B cell (primary cell): Measurements from ENCODE around the gene REL. TPM values are rescaled to one million over a fixed set of nuclear protein-coding genes. Genes with fewer than 3 reads are reported as not detected.

Experiments used
- ATAC-seq: fragments of 200-7000 bp; cut with Tn5 transposase; one replicate; pipeline ENCODE4 v1.10.0; 2021; ENCODE audit warnings: low read depth, mild to moderate bottlenecking, moderate number of reproducible peaks, moderate library complexity
- CTCF ChIA-PET: fragments of 350-600 bp; sonication (Branson Sonifier 250); formaldehyde crosslinking; loops from one replicate; lab custom pipeline; 2021; ENCODE audit warnings: antibody characterized with exemption, inconsistent platforms; lab: Charles Lee
- POLR2A ChIA-PET: fragments of 350-600 bp; sonication (Branson Sonifier 250); formaldehyde crosslinking; loops from one replicate; lab custom pipeline; 2021; ENCODE audit warnings: antibody characterized with exemption; lab: Charles Lee
- DNase-seq: peaks from one replicate; pipeline ENCODE4 v3.0.0; 2013
- H2AFZ ChIP-seq: 2 replicates; pipeline ENCODE4 v1.6.1; 2012; ENCODE audit warnings: mild to moderate bottlenecking, low read depth, low read length; ENCODE audit not compliant: insufficient read depth, poor library complexity, severe bottlenecking
- H3K27ac ChIP-seq, 2 donors: 1 replicate in 1 of 2; 2 replicates in 1 of 2; pipeline ENCODE4 v1.5.1; 2012 to 2013; ENCODE audit warnings: low read length in 2 of 2, mild to moderate bottlenecking in 2 of 2, moderate library complexity in 1 of 2
- H3K27me3 ChIP-seq, 4 experiments: fragments of 200-600 bp in 1 of 4; sonication (generic) in 1 of 4; replicated peaks in 1 of 4; 1 replicate in 2 of 4; 2 replicates in 2 of 4; pipeline versions ENCODE4 v1.6.1 to v1.7.0; 2013 to 2016; ENCODE audit warnings: low read length in 3 of 4, mild to moderate bottlenecking in 2 of 4, mixed read lengths in 1 of 4, moderate library complexity in 1 of 4; ENCODE audit not compliant: insufficient read depth in 4 of 4, control insufficient read depth in 3 of 4; ENCODE audit errors: control extremely low read depth in 1 of 4
- H3K36me3 ChIP-seq, 2 experiments: replicated peaks in 1 of 2; 1 replicate in 1 of 2; 2 replicates in 1 of 2; pipeline versions ENCODE4 v1.6.1 to v1.7.1; 2013; ENCODE audit warnings: low read length in 1 of 2; ENCODE audit not compliant: insufficient read depth in 2 of 2, control insufficient read depth in 1 of 2; ENCODE audit errors: control extremely low read depth in 1 of 2, extremely low read depth in 1 of 2
- H3K4me1 ChIP-seq, 2 donors: fragments of 200-600 bp in 1 of 2; sonication (generic) in 1 of 2; 1 replicate in 1 of 2; 2 replicates in 1 of 2; pipeline versions ENCODE4 v1.5.1 to v1.6.1; 2013 to 2017; ENCODE audit warnings: low read length in 2 of 2; ENCODE audit not compliant: control insufficient read depth in 2 of 2, insufficient read depth in 2 of 2
- H3K4me2 ChIP-seq: replicated peaks from 2 replicates; pipeline ENCODE3; 2012; ENCODE audit warnings: mild to moderate bottlenecking, low read depth, low read length; ENCODE audit not compliant: poor library complexity, severe bottlenecking
- H3K4me3 ChIP-seq, 5 experiments: fragments of 200-600 bp in 1 of 5; sonication (generic) in 1 of 5; 1 replicate in 3 of 5; 2 replicates in 2 of 5; pipeline versions ENCODE4 v1.5.1 to v1.7.0; 2011 to 2016; ENCODE audit warnings: low read length in 4 of 5, mild to moderate bottlenecking in 4 of 5, low read depth in 2 of 5, control low read depth in 1 of 5, moderate library complexity in 1 of 5; ENCODE audit not compliant: insufficient read depth in 1 of 5; ENCODE audit errors: control extremely low read depth in 1 of 5, extremely low read depth in 1 of 5
- H3K79me2 ChIP-seq: fragments of 200-600 bp; sonication (generic); one replicate; pipeline ENCODE4 v1.6.0; 2016; ENCODE audit warnings: low read length; ENCODE audit not compliant: control insufficient read depth, insufficient read depth
- H3K9ac ChIP-seq: fragments of 200-600 bp; sonication (generic); 2 replicates; pipeline ENCODE4 v1.6.1; 2017; ENCODE audit warnings: mild to moderate bottlenecking, low read length, moderate library complexity
- H3K9me3 ChIP-seq, 3 donors: one replicate each; pipeline versions ENCODE4 v1.6.1 to v1.7.1; 2013; ENCODE audit warnings: low read length in 2 of 3; ENCODE audit not compliant: control insufficient read depth in 2 of 3, insufficient read depth in 1 of 3; ENCODE audit errors: control extremely low read depth in 1 of 3
- H4K20me1 ChIP-seq: 2 replicates; pipeline ENCODE4 v1.6.0; 2012; ENCODE audit warnings: mild to moderate bottlenecking, low read length; ENCODE audit not compliant: insufficient read depth, control insufficient read depth, poor library complexity, severe bottlenecking
- H3K27ac Mint-ChIP-seq: one replicate; pipeline ENCODE4 v1.8.0; 2021; ENCODE audit warnings: mixed read lengths
- H3K27me3 Mint-ChIP-seq: one replicate; pipeline ENCODE4 v1.8.0; 2021; ENCODE audit warnings: mixed read lengths
- H3K4me1 Mint-ChIP-seq: one replicate; pipeline ENCODE4 v1.8.0; 2021; ENCODE audit warnings: mixed read lengths
- H3K4me3 Mint-ChIP-seq: one replicate; pipeline ENCODE4 v1.8.0; 2021; ENCODE audit warnings: mixed read lengths
- H3K9me3 Mint-ChIP-seq: one replicate; pipeline ENCODE4 v1.8.0; 2022; ENCODE audit warnings: mixed read lengths; ENCODE audit not compliant: insufficient read depth
- CTCF ChIP-seq: fragments of 200-600 bp; IDR thresholded peaks from one replicate; pipeline ENCODE4 v1.8.0; 2022; ENCODE audit warnings: antibody characterized with exemption, mild to moderate bottlenecking
- EZH2 ChIP-seq: IDR thresholded peaks from 2 replicates; pipeline ENCODE4 v1.6.1; 2012; ENCODE audit warnings: borderline replicate concordance, low read depth, mild to moderate bottlenecking, moderate library complexity, low read length; ENCODE audit not compliant: insufficient read depth, poor library complexity, severe bottlenecking
- WGBS: methylation state at CpG from one replicate; pipeline ENCODE4 v1.1.5; 2013; ENCODE audit warnings: missing lambda C conversion rate; ENCODE audit not compliant: insufficient coverage; 5-methylcytosine and 5-hydroxymethylcytosine counted together
- intact Hi-C: fragments of 100-400 bp; cut with micrococcal nuclease; formaldehyde crosslinking; loops from one replicate; pipeline ENCODE4 v1.10.0; 2022
- polyA plus RNA-seq: library from polyadenylated mRNA; depleted of rRNA; stranded (reverse); fragments of >200 nt; gene quantifications from 2 replicates; pipeline ENCODE4 v1.2.3, GENCODE V29; 2012
- total RNA-seq, 2 donors: library from RNA; stranded (reverse); fragments of 120-200 nt in 1 of 2; gene quantifications; 1 replicate in 1 of 2; 2 replicates in 1 of 2; pipeline versions ENCODE4 v1.2.3 to v1.2.4, GENCODE V29; 2013 to 2022

Gene REL
- total and polyA plus RNA-seq, 2 donors (not counting 1 experiment from before 2014, with no cell fraction given) = 27.9 to 283 TPM

GRCh38 chr2:60836491-60836890 is 44.9 kb upstream of the REL start:
- POLR2A ChIA-PET = no interaction called here
- no peaks in the 10 kb centered on the region for H3K36me3 ChIP-seq
- H3K27ac ChIP-seq = no peak overlapping the region
- no peak overlapping the region for H3K4me3 ChIP-seq
- ATAC-seq (no peak), DNase-seq (no peak)
- CTCF ChIA-PET = interaction anchor here (0.6 to 1.4 kb wide), 2 partner anchors 16 to 39 kb away, joined by 3 read pairs; no protein-coding TSS in a partner anchor
- H3K4me2 ChIP-seq = no peak overlapping the region
- TF ChIP-seq EZH2 (no peak), CTCF (no peak)
- H3K9ac ChIP-seq = no peak overlapping the region
- H3K4me1 Mint-ChIP-seq = peaks cover 78% of the 10 kb centered on the region
- peak overlapping the region; percentile 49 for H3K4me3 Mint-ChIP-seq
- no peaks in the 10 kb centered on the region for H4K20me1 ChIP-seq
- no peaks in the 10 kb centered on the region for H3K9me3 Mint-ChIP-seq
- peaks cover 77 to 81% of the 10 kb centered on the region in 2 donors for H3K4me1 ChIP-seq
- H3K79me2 ChIP-seq = peaks cover 20% of the 10 kb centered on the region
- H2AFZ ChIP-seq = no peak overlapping the region
- H3K27ac Mint-ChIP-seq = peak overlapping the region; percentile 72
- 100% methylated on average over 1 of the region's 3 CpGs for WGBS
- no peaks in the 10 kb centered on the region for H3K27me3 Mint-ChIP-seq
- intact Hi-C loops = no loop called here
- H3K27me3 ChIP-seq = no peaks in the 10 kb centered on the region
- H3K9me3 ChIP-seq = peaks cover 0 to 4% (median 0%) of the 10 kb centered on the region in 3 donors

- Mint-ChIP-seq H3K27me3 (no peaks in the 10 kb centered on the region), H3K4me1 (peaks cover 78% of the 10 kb centered on the region), H3K4me3 (no peak overlapping the region), H3K27ac (peak overlapping the region; percentile 33), H3K9me3 (no peaks in the 10 kb centered on the region)
- DNase-seq = no peak
- Histone ChIP-seq H3K9ac (no peak overlapping the region), H4K20me1 (no peaks in the 10 kb centered on the region), H3K27me3 (no peaks in the 10 kb centered on the region), H3K36me3 (no peaks in the 10 kb centered on the region), H3K27ac (no peak overlapping the region), H3K4me2 (peak overlapping the region; percentile 17), H3K79me2 (peaks cover 20% of the 10 kb centered on the region), H2AFZ (no peak overlapping the region), H3K4me1 (peaks cover 81 to 86% of the 10 kb centered on the region in 2 donors), H3K9me3 (peaks cover 0 to 4% (median 0%) of the 10 kb centered on the region in 3 donors), H3K4me3 (no peak overlapping the region)
- no peak for TF ChIP-seq EZH2
- intact Hi-C loops = no loop called here
- ChIA-PET CTCF (interaction anchor here (0.6 to 4.2 kb wide), 5 partner anchors 16 to 1052 kb away, joined by 3 to 63 read pairs (median 3); partner anchors contain the start of genes CCT4 and REL), POLR2A (interaction anchor here (0.6 kb wide), 1 partner anchor 64 kb away, joined by 7 read pairs; no protein-coding TSS in a partner anchor)
- no CpG with 5 or more reads among the region's 1 CpG for WGBS
- ATAC-seq = no peak
Observed at GRCh38 chr2:60837123-60837522, 44.3 kb upstream of the REL start.
